ENCODE results near the gene GPR137C.
"Not testable (repeated sequence)": the region's sequence is repeated elsewhere in the genome, so short reads cannot be mapped to it uniquely, and the experiment has no call there.

The GPR137C gene

GRCh38 chr14:52550661-52551060, 2.0 kb upstream of the GPR137C start:
- peak overlapping the region; percentile 98 for H3K27ac ChIP-seq
- no peak for TF ChIP-seq CTCF (conservative IDR thresholded peaks at IDR 0.05)

- TF ChIP-seq CTCF (conservative IDR thresholded peaks at IDR 0.05) = no peak
- peak overlapping the region; percentile 98 for H3K27ac ChIP-seq
Measured at GRCh38 chr14:52551205-52551604, 1.4 kb upstream of the GPR137C start.

GRCh38 chr14:52551696-52552062, 957 bp upstream of the GPR137C start:
- H3K27ac ChIP-seq = peak overlapping the region; percentile 98
- TF ChIP-seq CTCF (conservative IDR thresholded peaks at IDR 0.05) = peak; percentile 56

GRCh38 chr14:52553002-52553670, 500 bp downstream of the GPR137C start:
- TF ChIP-seq CTCF (conservative IDR thresholded peaks at IDR 0.05) = no peak
- H3K27ac ChIP-seq = peak overlapping the region; percentile 98

- no peak for TF ChIP-seq CTCF (conservative IDR thresholded peaks at IDR 0.05)
- H3K27ac ChIP-seq = peak overlapping the region; percentile 98
Measured at GRCh38 chr14:52553671-52554575, 1.3 kb downstream of the GPR137C start.

GRCh38 chr14:52558688-52559087, 6.1 kb downstream of the GPR137C start:
- no peak overlapping the region for H3K27ac ChIP-seq
- no peak for TF ChIP-seq CTCF (conservative IDR thresholded peaks at IDR 0.05)

GRCh38 chr14:52563120-52563519, 10.5 kb downstream of the GPR137C start:
- no peak for TF ChIP-seq CTCF (conservative IDR thresholded peaks at IDR 0.05)

GRCh38 chr14:52568454-52568853, 15.8 kb downstream of the GPR137C start:
- not testable (repeated sequence) for H3K27ac ChIP-seq

More at GRCh38 chr14:52563120-52563519, 10.5 kb downstream of the GPR137C start:
- no peak overlapping the region for H3K27ac ChIP-seq

All from VCaP (cell line).